Endothelial cell of umbilical vein (primary cell): ENCODE measurements around the gene GORASP1. TPM values are rescaled to one million over a fixed set of nuclear protein-coding genes. Genes with fewer than 3 reads are reported as not detected.

Experiments
- BruUV-seq: library from RNA; stranded (reverse); fragments of 400-500 nt; replicated peaks from 2 replicates; lab custom pipeline; 2021; lab: Mats Ljungman, UMichigan
- CTCF ChIA-PET: fragments of 300-600, 350-600 bp; sonication (Branson Sonifier 250); formaldehyde crosslinking; loops from one replicate; lab custom pipeline; 2021; ENCODE audit warnings: antibody characterized with exemption, inconsistent platforms; lab: Charles Lee
- POLR2A ChIA-PET: fragments of 300-600, 350-600 bp; sonication (Branson Sonifier 250); formaldehyde crosslinking; loops from one replicate; lab custom pipeline; 2021; ENCODE audit warnings: antibody characterized with exemption, inconsistent platforms; lab: Charles Lee
- DNase-seq: peaks from one replicate; pipeline ENCODE4 v3.0.0-alpha.2; 2011; ENCODE audit warnings: low read depth, low spot score
- FAIRE-seq: peaks from 2 replicates; lab custom pipeline; 2011; peaks lifted over from hg19 to GRCh38; lab: Jason Lieb, UNC
- H2AFZ ChIP-seq: 2 replicates; pipeline ENCODE4 v1.6.0; 2012; ENCODE audit warnings: low read depth, low read length, control low read depth, inconsistent platforms
- H3K27ac ChIP-seq: 2 replicates; pipeline ENCODE4 v1.5.1; 2011; ENCODE audit warnings: low read depth, mild to moderate bottlenecking, control low read depth, low read length, moderate library complexity; ENCODE audit not compliant: insufficient read depth
- H3K27me3 ChIP-seq, 2 experiments: 2 replicates each; pipeline versions ENCODE4 v1.6.0 to v1.6.1; 2011; ENCODE audit warnings: low read length in 2 of 2, mixed read lengths in 1 of 2; ENCODE audit not compliant: control insufficient read depth in 2 of 2, insufficient read depth in 2 of 2
- H3K36me3 ChIP-seq, 2 experiments: 2 replicates in 1 of 2; 3 replicates in 1 of 2; pipeline ENCODE4 v1.5.1; 2011; ENCODE audit warnings: low read length in 2 of 2, mild to moderate bottlenecking in 1 of 2, moderate library complexity in 1 of 2; ENCODE audit not compliant: control insufficient read depth in 2 of 2, insufficient read depth in 2 of 2; ENCODE audit errors: extremely low read depth in 1 of 2
- H3K4me1 ChIP-seq: 3 replicates; pipeline ENCODE4 v1.5.1; 2011; ENCODE audit warnings: mild to moderate bottlenecking, low read length; ENCODE audit not compliant: control insufficient read depth, insufficient read depth; ENCODE audit errors: extremely low read depth
- H3K4me2 ChIP-seq: 2 replicates; pipeline ENCODE4 v1.6.1; 2011; ENCODE audit warnings: low read length, control low read depth, mixed read lengths; ENCODE audit not compliant: insufficient read depth
- H3K4me3 ChIP-seq, 3 experiments: fragments of 200-600 bp in 1 of 3; sonication (generic), shearing (Covaris generic) in 1 of 3; replicated peaks in 1 of 3; 2 replicates each; pipeline ENCODE4 v1.5.1; 2011 to 2016; ENCODE audit warnings: control low read depth in 3 of 3, low read length in 3 of 3, mild to moderate bottlenecking in 2 of 3, inconsistent platforms in 1 of 3, low read depth in 1 of 3, moderate library complexity in 1 of 3; ENCODE audit not compliant: insufficient read depth in 1 of 3
- H3K79me2 ChIP-seq: 2 replicates; pipeline ENCODE4 v1.6.0; 2012; ENCODE audit warnings: low read length, inconsistent platforms; ENCODE audit not compliant: control insufficient read depth, insufficient read depth
- H3K9ac ChIP-seq: replicated peaks from 2 replicates; pipeline ENCODE3; 2011; ENCODE audit warnings: low read length, control low read depth; ENCODE audit not compliant: insufficient read depth; ENCODE audit errors: extremely low read depth
- H3K9me1 ChIP-seq: replicated peaks from 3 replicates; pipeline ENCODE4 v1.6.0; 2011; ENCODE audit warnings: mild to moderate bottlenecking, low read length; ENCODE audit not compliant: control insufficient read depth, insufficient read depth; ENCODE audit errors: extremely low read depth
- H3K9me3 ChIP-seq: replicated peaks from 2 replicates; pipeline ENCODE4 v1.5.1; 2012; ENCODE audit warnings: low read length, inconsistent platforms; ENCODE audit not compliant: control insufficient read depth, insufficient read depth
- H4K20me1 ChIP-seq: replicated peaks from 2 replicates; pipeline ENCODE3; 2011; ENCODE audit warnings: mild to moderate bottlenecking, low read length; ENCODE audit not compliant: control insufficient read depth, insufficient read depth; ENCODE audit errors: extremely low read depth
- CTCF ChIP-seq, 2 donors: IDR thresholded peaks; 1 replicate in 1 of 2; 2 replicates in 1 of 2; pipeline ENCODE4 v1.5.1; 2011; ENCODE audit warnings: low read length in 2 of 2, mild to moderate bottlenecking in 2 of 2, moderate library complexity in 2 of 2, control low read depth in 1 of 2, inconsistent platforms in 1 of 2, low read depth in 1 of 2; ENCODE audit not compliant: insufficient read depth in 1 of 2; ENCODE audit errors: extremely low read depth in 1 of 2
- EZH2 ChIP-seq: IDR thresholded peaks from 2 replicates; pipeline ENCODE4 v1.6.1; 2012; ENCODE audit warnings: borderline replicate concordance, low read depth, mild to moderate bottlenecking, moderate library complexity, low read length, inconsistent platforms; ENCODE audit not compliant: severe bottlenecking
- FOS ChIP-seq: IDR thresholded peaks from 2 replicates; pipeline ENCODE4 v1.6.1; 2011; ENCODE audit warnings: mild to moderate bottlenecking, low read length, moderate library complexity, borderline replicate concordance; ENCODE audit not compliant: insufficient read depth
- GATA2 ChIP-seq: IDR thresholded peaks from 2 replicates; pipeline ENCODE4 v1.7.0; 2011; ENCODE audit warnings: low read depth, mild to moderate bottlenecking, moderate library complexity, mixed read lengths, low read length; ENCODE audit not compliant: insufficient read length, insufficient read depth
- JUN ChIP-seq: IDR thresholded peaks from 2 replicates; pipeline ENCODE4 v1.6.1; 2011; ENCODE audit warnings: borderline replicate concordance, low read depth; ENCODE audit not compliant: insufficient read length, insufficient read depth
- MAX ChIP-seq: IDR thresholded peaks from 2 replicates; pipeline ENCODE4 v1.6.1; 2011; ENCODE audit not compliant: insufficient read depth, insufficient read length
- MYC ChIP-seq: IDR thresholded peaks from one replicate; pipeline ENCODE4 v1.6.1; 2011; ENCODE audit warnings: mild to moderate bottlenecking, low read depth, low read length
- POLR2A ChIP-seq: IDR thresholded peaks from 2 replicates; pipeline ENCODE4 v1.6.1; 2012; ENCODE audit warnings: low read depth, mild to moderate bottlenecking, control low read depth, low read length
- POLR2AphosphoS5 ChIP-seq: IDR thresholded peaks from 2 replicates; pipeline ENCODE4 v1.6.1; 2012; ENCODE audit warnings: low read depth, mild to moderate bottlenecking, control low read depth, low read length, moderate library complexity; ENCODE audit not compliant: insufficient read depth
- dilution Hi-C: fragments of 300-500 bp; cut with MboI; formaldehyde crosslinking; loops from one replicate; pipeline ENCODE4 v1.15.0; 2019; ENCODE audit warnings: low sequenced_read_pairs; ENCODE audit not compliant: extremely low pct_ligation_motif_present
- intact Hi-C: fragments of 100-400 bp; cut with micrococcal nuclease; formaldehyde crosslinking; loops from one replicate; pipeline ENCODE4 v1.10.0; 2022
- polyA plus RNA-seq, 4 experiments: library from polyadenylated mRNA; depleted of rRNA in 3 of 4; stranded (reverse) in 3 of 4; unstranded in 1 of 4; fragments of >200 nt; gene quantifications; 2 replicates each; pipeline versions ENCODE4 v1.2.1 to v1.2.3, GENCODE V29; 2011 to 2012; ENCODE audit warnings: missing spikeins in 1 of 4
- total RNA-seq: library from RNA; stranded (reverse); gene quantifications from 2 replicates; pipeline ENCODE4 v1.2.3, GENCODE V29; 2021

The GORASP1 gene
- total and polyA plus RNA-seq, 2 donors (not counting 3 experiments of a cell fraction or from before 2014, with no cell fraction given) = 62.5 to 68.0 TPM

GRCh38 chr3:39112113-39112512 is 4.7 kb upstream of the GORASP1 start:
- Histone ChIP-seq H2AFZ (no peak overlapping the region), H3K4me2 (no peak overlapping the region), H3K27ac (no peak overlapping the region), H3K9me1 (no peaks in the 10 kb centered on the region), H3K9me3 (no peaks in the 10 kb centered on the region), H3K36me3 (no peaks in the 10 kb centered on the region), H3K27me3 (no peaks in the 10 kb centered on the region), H3K4me1 (peaks cover 2% of the 10 kb centered on the region), H3K79me2 (no peaks in the 10 kb centered on the region), H4K20me1 (no peaks in the 10 kb centered on the region), H3K4me3 (no peak overlapping the region), H3K9ac (no peak overlapping the region)
- CTCF ChIA-PET = no interaction called here
- no peak for TF ChIP-seq POLR2A
- no peak for TF ChIP-seq MYC
- TF ChIP-seq EZH2 = no peak
- TF ChIP-seq CTCF (IDR thresholded peaks at IDR 0.05; ENCODE audit: extremely low read depth in 1 of 2, insufficient read depth in 1 of 2, low read depth in 1 of 2, low read length in 2 of 2) = no peak
- TF ChIP-seq POLR2AphosphoS5 = no peak
- no peak for TF ChIP-seq JUN
- no peak for TF ChIP-seq MAX
- no peak for TF ChIP-seq FOS
- no peak for TF ChIP-seq GATA2
- intact Hi-C loops (no loop called here), dilution Hi-C loops (no loop called here)
- DNase-seq (no peak), FAIRE-seq (no peak)
- POLR2A ChIA-PET = no interaction called here
- BruUV-seq = no TSS peak
